GM23338 (cell line): ENCODE data around the gene EHD3. TPM values are rescaled to one million over a fixed set of nuclear protein-coding genes. Genes with fewer than 3 reads are reported as not detected.

ENCODE experiments used
- ATAC-seq: fragments of 200-7000 bp; cut with Tn5 transposase; 3 replicates; pipeline ENCODE4 v1.9.1; 2020
- DNase-seq: peaks from one replicate; pipeline ENCODE4 v3.0.0-alpha.2; 2015; ENCODE audit warnings: low spot score
- H2AFZ ChIP-seq: fragments of 200-600 bp; sonication (generic); 2 replicates; pipeline ENCODE4 v1.8.0; 2016; ENCODE audit warnings: antibody characterized with exemption, mild to moderate bottlenecking, moderate library complexity
- H3F3A ChIP-seq: fragments of 200-600 bp; sonication (generic); replicated peaks from 2 replicates; pipeline ENCODE4 v1.8.0; 2017; ENCODE audit warnings: antibody characterized with exemption, mixed run types, low read depth
- H3K27ac ChIP-seq: fragments of 200-600 bp; sonication (generic); 2 replicates; pipeline ENCODE4 v1.6.1; 2016; ENCODE audit warnings: low read depth
- H3K27me3 ChIP-seq: fragments of 200-600 bp; sonication (generic); 2 replicates; pipeline ENCODE4 v1.8.0; 2016; ENCODE audit warnings: mild to moderate bottlenecking, mixed run types, moderate library complexity; ENCODE audit not compliant: insufficient read depth
- H3K36me3 ChIP-seq: fragments of 200-600 bp; sonication (generic); 2 replicates; pipeline ENCODE4 v1.8.0; 2016; ENCODE audit warnings: mild to moderate bottlenecking; ENCODE audit not compliant: insufficient read depth
- H3K4me1 ChIP-seq: fragments of 200-600 bp; sonication (generic); 2 replicates; pipeline ENCODE4 v1.8.0; 2016; ENCODE audit warnings: mild to moderate bottlenecking, moderate library complexity; ENCODE audit not compliant: insufficient read depth
- H3K4me2 ChIP-seq: fragments of 200-600 bp; sonication (generic); 2 replicates; pipeline ENCODE4 v1.7.1; 2017; ENCODE audit warnings: mixed run types
- H3K4me3 ChIP-seq: fragments of 200-600 bp; sonication (generic); 2 replicates; pipeline ENCODE4 v1.6.1; 2016; ENCODE audit warnings: mixed run types
- H3K79me2 ChIP-seq: fragments of 200-600 bp; sonication (generic); replicated peaks from 2 replicates; pipeline ENCODE4 v1.8.0; 2017; ENCODE audit warnings: mild to moderate bottlenecking; ENCODE audit not compliant: insufficient read depth
- H3K9me2 ChIP-seq: fragments of 200-600 bp; sonication (generic); 2 replicates; pipeline ENCODE4 v1.8.0; 2017; ENCODE audit not compliant: insufficient read depth
- H4K20me1 ChIP-seq: fragments of 200-600 bp; sonication (generic); replicated peaks from 2 replicates; pipeline ENCODE4 v1.8.0; 2017; ENCODE audit warnings: mild to moderate bottlenecking; ENCODE audit not compliant: insufficient read depth
- H3K27ac Mint-ChIP-seq: 2 replicates; pipeline ENCODE4 v1.8.0; 2020; ENCODE audit warnings: inconsistent platforms, mild to moderate bottlenecking, moderate library complexity, mixed read lengths
- H3K27me3 Mint-ChIP-seq: 3 replicates; pipeline ENCODE4 v1.8.0; 2022; ENCODE audit warnings: low read depth, mild to moderate bottlenecking, moderate library complexity, mixed read lengths, inconsistent platforms; ENCODE audit not compliant: insufficient read depth, poor library complexity
- H3K36me3 Mint-ChIP-seq: 3 replicates; pipeline ENCODE4 v1.8.0; 2021; ENCODE audit warnings: low read depth, mild to moderate bottlenecking, inconsistent platforms, moderate library complexity, mixed read lengths
- H3K4me1 Mint-ChIP-seq: 3 replicates; pipeline ENCODE4 v1.8.0; 2020; ENCODE audit warnings: mild to moderate bottlenecking, inconsistent platforms, mixed read lengths
- H3K4me3 Mint-ChIP-seq: 3 replicates; pipeline ENCODE4 v1.8.0; 2021; ENCODE audit warnings: moderate library complexity, mild to moderate bottlenecking, inconsistent platforms, mixed read lengths
- H3K9me3 Mint-ChIP-seq: 3 replicates; pipeline ENCODE4 v1.8.0; 2020; ENCODE audit warnings: moderate library complexity, mild to moderate bottlenecking, inconsistent platforms, mixed read lengths
- CREB1 ChIP-seq: fragments of 250-450 bp; sonication (Bioruptor Pico); IDR thresholded peaks from 2 replicates; pipeline ENCODE4 v1.5.0; 2020; ENCODE audit warnings: low read depth, mild to moderate bottlenecking, moderate library complexity
- CTCF ChIP-seq, 2 experiments: fragments of 200-600 bp in 1 of 2; sonication (generic) in 1 of 2; conservative IDR thresholded peaks; 2 replicates each; pipeline versions ENCODE4 v1.5.1 to v1.6.1; 2016 to 2017; ENCODE audit warnings: antibody characterized with exemption in 2 of 2, low read depth in 2 of 2, mild to moderate bottlenecking in 2 of 2, moderate library complexity in 1 of 2
- ETS1 ChIP-seq: IDR thresholded peaks from 2 replicates; pipeline ENCODE4 v1.6.1; 2016; ENCODE audit warnings: antibody characterized with exemption
- EZH2 ChIP-seq: fragments of 200-600 bp; sonication (generic); IDR thresholded peaks from one replicate; pipeline ENCODE4 v1.8.0; 2017; ENCODE audit warnings: antibody characterized with exemption, mild to moderate bottlenecking, low read depth; ENCODE audit not compliant: unreplicated experiment
- EZH2phosphoT487 ChIP-seq: fragments of 200-600 bp; sonication (generic); IDR thresholded peaks from one replicate; pipeline ENCODE4 v1.8.1; 2018; ENCODE audit warnings: antibody characterized with exemption; ENCODE audit not compliant: unreplicated experiment
- JUNB ChIP-seq: IDR thresholded peaks from one replicate; pipeline ENCODE4 v1.6.1; 2016; ENCODE audit warnings: antibody characterized with exemption; ENCODE audit not compliant: unreplicated experiment
- NANOG ChIP-seq: IDR thresholded peaks from 2 replicates; pipeline ENCODE4 v1.6.1; 2016; ENCODE audit warnings: antibody characterized with exemption, borderline replicate concordance
- POLR2AphosphoS5 ChIP-seq: IDR thresholded peaks from 2 replicates; pipeline ENCODE4 v1.6.1; 2016; ENCODE audit warnings: antibody characterized with exemption, low read depth
- REST ChIP-seq: IDR thresholded peaks from one replicate; pipeline ENCODE4 v1.6.1; 2018; ENCODE audit warnings: antibody characterized with exemption; ENCODE audit not compliant: unreplicated experiment
- STAT1 ChIP-seq: IDR thresholded peaks from one replicate; pipeline ENCODE4 v1.6.1; 2016; ENCODE audit warnings: antibody characterized with exemption; ENCODE audit not compliant: unreplicated experiment
- ZNF114 ChIP-seq: fragments of 250-450 bp; sonication (Bioruptor Pico); IDR thresholded peaks from 2 replicates; pipeline ENCODE4 v1.5.0; 2020; ENCODE audit warnings: mild to moderate bottlenecking, moderate library complexity
- ZNF331 ChIP-seq: fragments of 250-450 bp; sonication (Bioruptor Pico); IDR thresholded peaks from 2 replicates; pipeline ENCODE4 v1.5.0; 2020; ENCODE audit warnings: low read depth, mild to moderate bottlenecking, moderate library complexity
- ZNF462 ChIP-seq: fragments of 250-450 bp; sonication (Bioruptor Pico); IDR thresholded peaks from 2 replicates; pipeline ENCODE4 v1.5.0; 2020; ENCODE audit warnings: mild to moderate bottlenecking, moderate library complexity
- polyA plus RNA-seq: library from polyadenylated mRNA; unstranded; fragments of >200 nt; fragmentation: Nextera tagmentation; extraction: Ambion mirVana; gene quantifications from 2 replicates; pipeline ENCODE4 v1.2.1, GENCODE V29; 2016
- total RNA-seq: library from RNA; depleted of rRNA; stranded (reverse); fragments of >200 nt; shearing (Covaris generic); gene quantifications from 2 replicates; pipeline ENCODE4 v1.2.3, GENCODE V29; 2014

Gene EHD3
- total and polyA plus RNA-seq, 2 experiments from 2014 or later: 3.3 to 12.6 TPM

GRCh38 chr2:31275976-31276375 is 42.0 kb downstream of the EHD3 start:
- Mint-ChIP-seq H3K4me3 (no peak overlapping the region), H3K36me3 (no peaks in the 10 kb centered on the region), H3K27me3 (no peaks in the 10 kb centered on the region), H3K9me3 (no peaks in the 10 kb centered on the region), H3K27ac (no peak overlapping the region), H3K4me1 (peaks cover 17% of the 10 kb centered on the region; the same call in 2 of the 3 replicates)
- no peaks in the 10 kb centered on the region for H3K27me3 ChIP-seq
- ATAC-seq (no peak), DNase-seq (no peak)
- TF ChIP-seq CTCF (conservative IDR thresholded peaks at IDR 0.05; ENCODE audit: low read depth in 2 of 2) (no peak), CREB1 (CRISPR knock-in tag) (no peak), POLR2AphosphoS5 (no peak), STAT1 (no peak), ZNF331 (CRISPR knock-in tag) (no peak), REST (no peak), EZH2 (no peak), ZNF462 (CRISPR knock-in tag) (no peak), JUNB (no peak), ZNF114 (CRISPR knock-in tag) (no peak), EZH2phosphoT487 (no peak), ETS1 (no peak), NANOG (no peak)
- no peaks in the 10 kb centered on the region for H3K36me3 ChIP-seq
- H3F3A ChIP-seq: no peaks in the 10 kb centered on the region
- no peaks in the 10 kb centered on the region for H4K20me1 ChIP-seq
- no peak overlapping the region for H3K4me3 ChIP-seq
- peaks cover 1% of the 10 kb centered on the region; the same call in 1 of the 2 replicates for H3K4me1 ChIP-seq
- H3K27ac ChIP-seq: no peak overlapping the region
- no peak overlapping the region for H3K4me2 ChIP-seq
- no peaks in the 10 kb centered on the region for H3K79me2 ChIP-seq
- no peaks in the 10 kb centered on the region for H3K9me2 ChIP-seq
- no peak overlapping the region for H2AFZ ChIP-seq
